GM18909 (cell line): ENCODE data around the gene NOS1AP.
"Not testable (repeated sequence)": the region's sequence is repeated elsewhere in the genome, so short reads cannot be mapped to it uniquely, and the experiment has no call there.

Experiments used
- ATAC-seq: cut with Tn5 transposase; IDR thresholded peaks from one replicate; pipeline ENCODE4 v1.9.1; 2021; ENCODE audit warnings: mild to moderate bottlenecking; ENCODE audit not compliant: unreplicated experiment, poor library complexity

The NOS1AP gene

DNA sequence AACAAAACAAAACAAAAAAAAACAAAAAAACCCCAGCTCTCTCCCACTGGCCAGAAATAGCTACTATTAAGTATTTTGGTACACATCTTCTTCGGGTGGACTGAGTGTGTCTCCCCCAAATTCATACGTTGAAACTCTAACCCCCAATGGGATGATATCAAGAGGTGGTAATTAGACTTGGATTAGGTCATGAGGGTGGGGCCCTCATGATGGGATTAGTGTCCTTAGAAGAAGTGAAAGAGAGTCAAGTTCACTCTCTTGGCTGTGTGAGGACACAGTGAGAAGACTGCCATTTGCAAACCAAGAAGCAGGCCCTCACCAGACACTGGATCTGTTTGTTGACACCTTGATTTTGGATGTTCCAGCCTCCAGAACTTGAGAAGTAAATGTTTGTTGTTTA, 116.9 kb downstream of the NOS1AP start:
- no peak for ATAC-seq

DNA sequence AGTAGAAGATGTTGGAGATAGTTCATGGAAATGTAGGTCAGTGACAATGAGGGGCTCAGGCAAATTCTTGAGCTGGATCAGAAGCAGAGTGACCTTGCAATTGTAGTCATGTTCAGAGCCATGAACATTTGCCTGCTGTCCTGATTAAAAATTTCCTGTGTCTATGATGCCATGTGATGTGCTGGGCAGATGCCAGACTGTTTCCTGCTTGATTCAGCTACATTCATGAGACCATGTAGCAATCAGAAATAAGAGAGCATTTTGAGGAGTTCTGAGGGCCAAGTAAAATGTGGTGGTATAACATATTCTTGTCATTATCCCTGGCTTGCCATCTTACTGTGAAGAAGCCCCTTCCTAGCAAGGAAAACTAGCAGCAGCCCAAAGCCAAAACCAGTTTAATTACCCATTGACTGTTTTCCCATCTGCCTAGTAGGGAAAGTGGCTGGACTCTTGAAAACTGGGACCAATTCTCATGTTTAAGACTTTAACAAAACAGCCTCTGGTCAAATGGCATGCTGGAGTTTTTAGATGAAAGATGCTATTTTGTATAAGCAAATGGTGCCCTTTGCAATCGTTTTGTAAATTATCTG, 118.3 kb downstream of the NOS1AP start:
- ATAC-seq, result no peak

DNA sequence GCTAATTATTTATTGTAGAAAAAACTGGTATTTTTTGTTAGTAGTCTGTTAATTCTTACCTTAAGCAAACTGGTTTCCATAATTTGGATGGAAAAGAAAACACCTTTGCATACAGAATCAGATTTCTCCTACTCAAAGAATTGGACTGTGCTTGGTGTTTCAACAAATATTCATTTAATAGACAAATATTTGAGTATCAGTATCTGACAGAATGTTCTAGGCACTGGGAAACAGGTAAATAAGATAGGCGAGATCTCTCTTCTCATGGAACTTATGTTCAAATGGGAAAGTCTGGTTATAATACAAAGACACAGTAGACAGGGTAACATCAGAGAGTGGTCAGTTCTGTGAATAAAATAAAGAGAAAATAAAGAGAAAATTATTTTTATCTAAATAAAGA, 119.9 kb downstream of the NOS1AP start:
- no peak for ATAC-seq

DNA sequence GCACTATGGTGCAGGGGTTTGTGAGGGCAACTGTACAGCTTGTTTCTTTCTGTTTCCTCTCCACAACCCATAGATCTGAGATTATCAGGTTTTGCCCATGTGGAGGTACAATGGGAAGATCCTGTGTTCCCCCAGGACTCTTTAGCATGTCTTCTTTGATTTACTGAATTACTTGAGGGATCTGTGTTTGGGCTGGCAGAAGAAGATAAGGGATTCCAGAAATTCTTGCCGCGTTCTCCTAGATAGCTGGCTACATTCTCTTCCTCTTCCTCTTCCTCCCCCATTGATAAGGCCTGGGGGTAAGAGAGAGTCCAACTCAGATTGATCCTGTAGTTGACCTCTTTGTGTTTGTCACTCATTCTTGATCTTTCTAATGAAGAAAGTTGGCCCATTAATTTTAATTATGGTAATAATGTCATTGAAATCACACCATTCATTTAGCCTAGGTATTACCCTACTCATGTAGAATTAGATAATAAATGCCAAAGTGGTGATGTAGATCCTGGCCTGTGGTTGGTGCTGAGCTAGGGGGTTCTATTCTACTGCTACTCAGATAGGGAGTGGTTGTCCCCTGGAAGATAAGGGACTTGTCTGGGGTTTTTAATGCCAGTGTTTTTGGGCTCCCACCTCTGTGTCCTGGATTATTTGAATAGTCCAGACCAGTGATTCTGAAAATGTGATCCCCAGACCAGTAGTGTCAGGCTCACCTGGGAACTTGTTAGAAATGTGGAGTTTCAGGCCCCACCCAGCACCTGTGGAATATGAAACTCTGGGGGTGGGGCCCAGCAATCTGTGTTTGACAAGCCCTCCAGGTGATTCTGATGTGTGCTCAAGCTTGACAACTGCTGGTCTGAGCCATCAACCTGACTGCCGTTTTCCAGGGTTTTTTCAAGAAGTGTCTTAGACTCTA, 122.2 kb downstream of the NOS1AP start:
- no peak for ATAC-seq

DNA sequence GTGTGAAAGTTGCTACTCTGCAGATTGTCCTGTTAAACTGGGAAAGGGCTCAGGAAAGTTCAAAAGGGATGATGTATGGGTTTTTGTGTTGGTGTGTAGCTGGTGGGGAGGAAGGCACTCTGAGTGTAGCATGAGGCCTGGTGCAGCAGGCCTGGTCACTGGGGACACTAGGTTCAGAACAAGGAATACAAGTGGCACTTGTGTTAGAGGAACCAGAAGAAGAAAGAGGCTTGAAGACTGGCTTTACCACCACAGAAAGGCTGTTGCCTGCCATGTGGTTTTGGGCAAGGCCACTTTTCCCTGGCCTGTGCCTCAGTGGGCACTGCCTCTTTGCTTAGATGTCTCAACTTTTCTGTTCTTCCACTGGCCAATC, 122.8 kb downstream of the NOS1AP start:
- no peak for ATAC-seq

DNA sequence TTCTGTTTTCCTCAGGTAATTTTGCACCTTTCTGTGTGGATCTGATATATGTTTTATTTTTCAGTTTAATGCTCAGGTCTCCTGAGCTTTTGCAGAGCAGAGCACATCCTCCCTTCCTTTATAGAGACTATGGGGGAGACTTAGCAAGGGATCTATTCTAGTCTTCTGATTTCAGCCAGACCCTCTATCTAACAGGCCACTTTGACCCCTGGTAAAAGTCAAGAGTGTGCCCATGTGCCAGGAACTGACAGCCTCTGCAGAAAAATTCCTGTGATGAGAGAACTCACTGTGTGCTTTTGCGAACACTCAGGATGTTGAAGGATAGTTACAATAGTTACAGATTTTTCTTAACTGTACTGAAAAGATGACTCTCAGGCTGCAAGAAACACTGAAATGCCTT, 123.3 kb downstream of the NOS1AP start:
- ATAC-seq, result no peak

DNA sequence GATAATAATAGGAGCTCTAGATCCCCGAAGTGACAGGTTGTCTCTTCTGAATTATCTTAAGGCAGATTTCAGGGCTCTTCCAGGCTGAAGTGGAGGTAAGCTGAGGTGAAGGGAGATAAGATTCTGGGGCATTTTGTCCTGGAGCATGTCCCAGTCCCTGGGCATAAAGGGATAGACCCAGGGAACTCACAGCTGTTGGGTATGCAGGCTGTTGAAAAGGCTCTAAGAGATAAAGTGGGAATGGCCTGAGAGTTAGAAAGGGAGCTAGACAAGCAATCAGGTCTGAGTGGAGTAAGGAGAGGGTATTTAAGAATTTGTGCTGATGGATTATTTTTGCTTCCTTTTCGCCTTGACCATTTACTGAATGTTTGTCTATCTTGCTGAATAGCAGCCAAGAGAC, 123.7 kb downstream of the NOS1AP start:
- ATAC-seq, result no peak

DNA sequence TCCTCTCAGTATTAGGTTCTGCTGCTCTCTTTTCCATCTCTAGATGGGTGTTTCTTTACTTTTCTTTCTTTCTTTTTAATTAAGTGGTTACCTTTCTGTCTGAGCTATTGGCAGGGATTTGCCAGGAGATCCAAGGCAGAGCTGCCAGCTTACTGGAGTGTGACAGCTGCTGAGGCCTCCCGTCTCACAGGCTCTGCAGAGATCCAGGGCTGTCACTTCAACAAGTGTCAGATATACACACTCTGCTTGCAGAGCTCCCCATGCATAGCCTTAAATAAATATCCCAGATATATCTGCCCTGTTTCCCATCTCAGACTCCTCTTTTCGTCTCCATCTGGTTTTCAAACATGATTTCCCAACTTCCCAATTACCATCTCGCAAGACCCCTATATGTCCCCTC, 124.3 kb downstream of the NOS1AP start:
- ATAC-seq, result no peak

DNA sequence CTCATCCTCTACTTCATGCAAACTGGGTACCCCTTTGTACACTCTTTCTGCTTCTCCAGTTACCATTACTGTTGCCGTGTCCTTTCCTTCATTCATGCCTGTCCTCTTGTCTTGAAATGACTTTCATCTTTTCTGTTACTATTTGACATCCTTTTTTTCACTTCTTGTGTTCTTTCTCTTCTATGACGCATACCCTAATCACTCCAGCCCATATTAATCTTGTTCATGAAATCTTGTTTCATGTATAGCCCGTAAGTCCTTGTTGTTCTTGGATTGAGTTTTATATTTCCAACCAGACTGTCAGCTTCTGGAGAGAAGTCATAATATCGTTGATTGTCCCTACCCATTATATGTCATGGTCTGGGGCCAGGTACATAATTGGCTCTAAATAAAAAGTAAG, 126.1 kb downstream of the NOS1AP start:
- ATAC-seq, result no peak

DNA sequence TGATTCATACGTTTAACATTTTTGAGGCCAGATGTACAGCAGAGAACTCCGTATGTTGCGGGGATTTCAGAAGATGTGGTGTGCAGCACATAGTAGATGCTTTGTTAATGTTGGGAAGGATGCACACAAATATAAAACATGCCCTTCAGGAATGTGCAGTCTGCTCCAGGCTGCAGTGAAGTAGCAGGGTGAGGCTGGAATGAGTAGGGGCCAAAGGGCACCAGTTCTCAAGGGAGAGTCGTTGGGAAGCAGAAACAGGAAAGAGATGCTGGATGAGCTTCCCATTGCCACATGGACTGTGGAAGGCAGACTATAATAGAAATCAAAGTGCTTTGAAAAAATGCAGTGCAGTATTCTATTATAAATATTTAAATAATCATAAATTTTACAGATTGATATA, 126.9 kb downstream of the NOS1AP start:
- ATAC-seq, result no peak

DNA sequence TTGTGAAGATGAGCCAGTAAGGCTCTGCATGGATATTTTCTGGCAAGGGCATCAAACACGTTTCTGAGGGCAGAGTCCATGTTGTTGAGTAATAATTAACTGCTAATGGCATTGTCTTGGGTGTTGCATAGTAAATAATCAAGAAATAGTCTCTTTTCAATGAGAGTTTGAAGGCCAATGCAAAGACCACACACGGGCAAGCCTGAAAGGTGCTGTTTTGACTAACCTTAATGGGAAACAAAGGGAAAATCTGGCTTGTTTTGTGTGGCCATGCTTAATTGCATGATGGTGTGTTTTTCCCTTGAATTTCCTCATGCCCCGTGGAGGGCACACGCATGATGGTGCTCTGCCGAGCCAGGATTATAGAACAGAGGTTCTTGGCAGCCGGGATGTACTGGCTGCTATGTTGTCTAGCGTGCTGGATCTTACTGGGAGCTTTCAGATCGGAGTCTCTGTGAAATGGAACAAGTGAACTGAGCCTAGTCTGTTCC, 127.6 kb downstream of the NOS1AP start:
- ATAC-seq, result no peak

DNA sequence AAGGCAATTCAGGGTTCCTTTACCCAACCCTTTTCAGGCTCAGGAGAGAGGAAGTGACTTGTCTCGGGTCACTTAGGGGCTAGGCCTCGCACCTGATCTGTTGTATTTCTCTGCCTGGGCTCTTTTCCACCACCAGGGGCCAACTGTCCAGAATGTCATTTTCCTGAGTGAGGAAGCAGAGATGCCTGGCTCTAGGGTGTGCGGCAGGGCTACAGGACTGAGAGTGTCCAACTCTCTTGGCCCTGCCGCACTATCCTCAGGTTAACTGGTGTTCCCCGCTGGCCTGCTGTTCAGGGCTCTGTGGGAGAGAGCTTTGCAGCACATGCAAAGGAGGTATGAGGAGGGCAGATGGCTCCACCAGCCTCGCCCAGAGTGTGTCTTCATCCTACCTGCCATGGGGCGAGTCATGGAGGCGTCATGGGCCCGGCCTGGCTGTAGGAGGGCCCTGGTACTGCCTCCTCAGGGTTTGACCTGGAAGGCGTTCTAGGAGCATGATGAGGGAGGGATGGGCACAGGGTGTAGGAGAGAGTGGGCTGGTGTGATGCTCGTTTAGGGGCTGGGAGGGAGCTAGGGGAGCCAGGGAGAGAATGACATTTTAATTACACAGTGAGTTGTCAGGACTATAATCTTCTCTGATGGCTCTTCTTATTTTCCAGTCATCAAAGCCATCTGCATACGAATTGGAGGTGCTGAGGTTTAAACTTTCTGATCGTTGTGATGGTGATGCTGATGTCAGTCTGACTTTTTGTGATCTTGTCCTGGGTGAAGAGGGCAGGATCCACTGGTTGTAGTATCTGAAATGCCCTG, 128.3 kb downstream of the NOS1AP start:
- no peak for ATAC-seq

DNA sequence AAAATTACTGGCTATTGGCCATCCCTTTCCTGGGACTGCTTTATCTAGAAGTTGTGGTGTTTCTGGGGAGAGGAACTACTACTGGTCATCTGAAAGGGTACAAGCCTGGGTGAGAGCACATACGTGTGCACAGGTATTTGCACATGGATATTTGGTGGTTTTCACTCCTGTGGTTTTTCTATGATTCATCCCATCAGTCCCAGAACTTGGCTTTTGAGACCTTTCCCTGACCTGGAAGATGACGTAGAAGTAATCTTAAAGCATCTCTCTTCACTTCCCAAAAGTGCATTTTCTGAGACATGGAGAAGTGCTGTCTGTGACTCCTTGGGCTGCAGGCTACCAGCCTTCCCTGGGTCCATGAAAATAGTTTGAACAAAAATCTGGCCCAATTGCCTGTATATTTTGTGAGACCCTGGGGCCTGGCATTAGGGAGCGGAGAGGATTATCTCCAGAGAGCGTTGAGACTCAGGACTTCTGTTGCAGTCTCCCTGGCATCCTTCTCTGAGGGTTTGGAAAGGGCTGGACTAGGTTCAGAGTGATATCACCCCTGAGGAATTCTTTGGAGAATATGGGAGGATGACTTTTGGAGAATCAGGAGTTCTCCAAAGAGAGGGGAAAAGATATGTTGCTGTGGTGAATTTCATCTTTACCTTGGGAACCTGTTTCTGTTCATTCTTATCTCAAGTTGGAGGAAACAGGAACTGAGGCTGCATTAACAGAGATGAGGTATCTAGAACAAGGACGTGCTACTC, 130.8 kb downstream of the NOS1AP start:
- no peak for ATAC-seq

DNA sequence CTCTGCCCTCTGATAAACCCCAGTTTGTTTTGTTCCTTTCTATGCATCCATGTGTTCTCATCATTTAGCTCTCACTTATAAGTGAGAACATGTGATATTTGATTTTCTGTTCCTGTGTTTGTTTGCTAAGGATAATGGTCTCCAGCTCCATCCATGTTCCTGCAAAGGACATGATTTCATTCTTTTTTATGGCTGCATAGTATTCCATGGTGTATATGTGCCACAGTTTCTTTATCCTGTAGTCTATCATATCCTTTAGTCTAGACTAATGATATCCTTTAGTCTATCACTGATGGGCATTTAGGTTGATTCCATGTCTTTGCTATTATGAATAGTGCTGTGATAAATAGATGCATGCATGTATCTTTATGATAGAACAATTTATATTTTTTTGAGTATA, 131.6 kb downstream of the NOS1AP start:
- not testable (repeated sequence) for ATAC-seq

DNA sequence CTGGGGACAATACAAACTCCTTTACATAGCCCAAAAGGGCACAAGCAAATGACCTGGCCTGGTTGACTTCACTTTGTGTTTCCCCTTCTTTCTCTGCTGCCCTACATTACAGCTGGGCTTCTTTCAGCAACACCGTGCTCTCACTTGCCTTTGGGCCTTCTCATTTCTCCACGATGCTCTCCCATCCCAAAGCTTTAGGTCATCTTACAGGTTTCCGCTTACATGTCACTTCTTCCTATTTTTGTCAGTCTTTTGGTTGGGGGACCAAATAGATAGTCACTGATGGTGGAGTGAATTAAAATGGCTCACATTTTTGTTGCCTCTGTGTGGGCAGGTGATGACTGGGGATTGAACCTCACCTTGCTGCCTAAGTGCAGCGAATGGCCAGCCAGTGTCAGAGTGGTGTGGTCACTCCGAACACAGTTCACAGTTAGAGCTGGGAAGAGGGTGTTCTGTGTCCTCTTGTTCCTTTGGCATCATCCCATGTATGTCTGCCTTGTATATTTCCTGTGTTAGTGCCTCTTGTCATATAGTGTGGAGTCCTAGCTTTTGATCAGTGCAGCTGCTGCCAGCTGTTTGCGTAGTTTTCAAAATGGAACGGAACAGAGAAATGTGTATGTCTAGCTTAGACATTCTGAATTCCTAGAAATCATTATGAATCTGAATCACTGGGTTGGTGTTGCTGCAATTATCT, 134.8 kb downstream of the NOS1AP start:
- no peak for ATAC-seq

DNA sequence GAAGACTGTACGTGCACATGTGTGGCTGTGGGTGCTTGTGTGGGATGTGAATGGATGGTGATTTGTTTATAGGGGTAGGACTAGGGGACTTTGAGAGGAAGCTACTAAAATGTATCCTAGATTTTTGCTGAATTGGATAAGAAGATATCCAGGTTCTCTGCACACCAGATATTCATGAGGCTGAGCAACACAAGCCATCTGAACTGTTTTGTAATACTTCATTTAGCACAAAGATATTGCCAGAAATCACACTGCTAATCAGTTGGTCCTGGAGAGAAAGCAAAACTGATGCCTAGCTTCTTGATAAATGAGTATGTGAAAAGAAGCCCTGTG, 135.3 kb downstream of the NOS1AP start:
- ATAC-seq, result no peak

DNA sequence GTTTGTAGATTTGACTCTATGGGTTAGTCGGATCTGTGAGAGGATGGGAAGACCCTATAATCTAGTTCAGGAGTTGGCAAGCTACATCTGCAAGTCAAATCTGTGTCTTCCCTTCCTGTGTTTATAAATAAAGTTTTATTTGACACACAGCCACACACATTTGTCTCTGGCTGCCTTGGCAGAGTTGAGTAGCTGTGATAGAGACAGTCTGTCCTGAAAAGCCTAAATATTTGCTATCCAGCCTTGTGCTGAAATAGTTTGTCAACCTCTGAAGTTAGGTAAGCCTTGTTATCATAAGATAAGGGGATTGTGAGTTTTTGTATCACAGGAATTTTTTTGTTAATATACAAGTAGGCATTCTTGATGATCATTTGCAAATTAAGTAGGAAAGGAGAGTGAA, 136.8 kb downstream of the NOS1AP start:
- no peak for ATAC-seq

DNA sequence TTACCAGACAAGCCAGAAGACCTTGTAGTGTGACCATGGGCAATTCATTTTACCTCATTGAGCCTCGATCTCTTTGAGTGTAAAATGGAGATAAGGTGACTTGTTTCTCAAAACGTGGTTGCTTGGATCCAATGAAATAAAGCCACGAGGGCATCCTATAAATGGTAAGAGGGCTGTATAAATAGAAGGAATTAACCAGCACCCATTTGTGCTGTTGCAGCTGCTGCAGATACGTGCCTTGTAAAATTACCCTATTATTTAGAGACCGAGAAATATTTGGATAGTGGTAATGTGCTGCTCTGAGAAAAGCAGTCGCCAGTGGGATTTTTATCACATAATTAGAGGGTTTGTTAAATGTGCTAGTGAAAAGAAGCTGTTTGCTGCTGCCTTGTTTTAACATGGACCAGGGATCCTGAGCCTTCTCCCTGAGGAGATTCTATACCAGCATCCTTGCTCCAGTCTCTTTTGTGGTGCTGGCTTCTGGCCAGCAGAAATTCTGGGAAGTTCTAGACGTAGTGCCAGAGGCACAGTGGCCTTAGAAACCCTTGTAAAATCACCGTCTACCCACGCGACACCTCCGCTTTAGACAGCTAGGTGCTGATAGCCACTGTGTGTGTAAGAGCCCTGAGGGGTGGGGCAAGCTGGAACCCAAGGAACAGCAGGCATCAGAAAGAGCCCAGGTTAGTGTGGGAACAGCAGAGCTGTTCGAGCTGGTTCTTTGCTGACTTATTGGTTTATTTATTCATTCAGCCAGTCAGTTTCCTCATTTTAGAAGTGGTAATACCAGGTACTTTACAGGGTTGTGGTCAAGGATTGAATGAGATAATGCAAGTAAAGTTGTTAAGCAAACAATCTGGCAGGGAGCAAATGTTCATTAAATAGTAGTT, 137.5 kb downstream of the NOS1AP start:
- no peak for ATAC-seq

DNA sequence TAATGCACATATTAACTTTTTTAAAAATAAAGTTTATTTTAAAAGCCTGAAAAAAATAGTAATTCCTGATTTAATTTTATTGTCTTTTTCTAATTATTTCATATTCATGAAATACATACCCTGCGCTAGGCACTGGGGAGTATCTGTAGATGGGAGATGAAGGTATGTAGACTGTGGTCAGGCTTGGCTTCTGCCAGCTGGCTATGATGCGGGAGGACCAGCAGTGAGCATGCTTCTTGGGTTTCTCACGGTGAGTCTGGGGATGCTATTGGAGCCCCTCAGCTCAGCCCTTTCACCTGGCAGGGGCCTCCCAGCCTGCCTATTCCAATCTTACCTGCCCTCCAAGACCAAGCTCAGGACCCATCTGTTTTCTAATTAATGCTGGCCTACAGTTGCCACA, 138.4 kb downstream of the NOS1AP start:
- ATAC-seq, result no peak
